OCI-LY1 (cell line): Measurements from ENCODE around the gene GDA.

Experiments
- H2AFZ ChIP-seq: fragments of 200-600 bp; sonication (generic), shearing (Covaris generic); 2 replicates; pipeline ENCODE4 v1.6.0; 2014; ENCODE audit warnings: antibody characterized with exemption, mild to moderate bottlenecking, low read length
- H3F3A ChIP-seq: fragments of 200-600 bp; sonication (generic), shearing (Covaris generic); 2 replicates; pipeline ENCODE4 v1.6.0; 2014; ENCODE audit warnings: mild to moderate bottlenecking, antibody characterized with exemption, low read length, moderate library complexity; ENCODE audit not compliant: insufficient read depth
- H3K27ac ChIP-seq: fragments of 200-600 bp; sonication (generic); 2 replicates; pipeline ENCODE4 v1.5.1; 2014; ENCODE audit warnings: low read length, mixed run types, mild to moderate bottlenecking, low read depth; ENCODE audit not compliant: poor library complexity, severe bottlenecking
- H3K27me3 ChIP-seq: fragments of 200-600 bp; sonication (generic); 2 replicates; pipeline ENCODE4 v1.6.0; 2014; ENCODE audit warnings: antibody characterized with exemption, mild to moderate bottlenecking, low read length, moderate library complexity; ENCODE audit not compliant: insufficient read depth
- H3K36me3 ChIP-seq: fragments of 200-600 bp; sonication (generic); 2 replicates; pipeline ENCODE4 v1.6.1; 2014; ENCODE audit warnings: mild to moderate bottlenecking, antibody characterized with exemption, low read length, moderate library complexity, mixed read lengths; ENCODE audit not compliant: insufficient read depth
- H3K4me1 ChIP-seq: fragments of 200-600 bp; sonication (generic); 2 replicates; pipeline ENCODE4 v1.5.1; 2014; ENCODE audit warnings: mild to moderate bottlenecking, low read length, moderate library complexity; ENCODE audit not compliant: insufficient read depth, severe bottlenecking
- H3K4me2 ChIP-seq: fragments of 200-600 bp; sonication (generic), shearing (Covaris generic); 2 replicates; pipeline ENCODE4 v1.6.1; 2014; ENCODE audit warnings: low read length
- H3K4me3 ChIP-seq: fragments of 200-600 bp; sonication (generic); 2 replicates; pipeline ENCODE4 v1.5.1; 2014; ENCODE audit warnings: low read length, low read depth, mild to moderate bottlenecking, mixed read lengths; ENCODE audit not compliant: poor library complexity, severe bottlenecking
- H3K79me2 ChIP-seq: fragments of 200-600 bp; shearing (Covaris generic); 2 replicates; pipeline ENCODE4 v1.6.1; 2016; ENCODE audit warnings: mixed run types, low read length, mixed read lengths; ENCODE audit not compliant: insufficient read depth
- H3K9ac ChIP-seq: fragments of 200-600 bp; sonication (generic), shearing (Covaris generic); 2 replicates; pipeline ENCODE4 v1.6.1; 2014; ENCODE audit warnings: mild to moderate bottlenecking, low read length, mixed read lengths
- H3K9me2 ChIP-seq: fragments of 200-600 bp; sonication (generic), shearing (Covaris generic); 2 replicates; pipeline ENCODE4 v1.6.1; 2014; ENCODE audit warnings: low read depth, mild to moderate bottlenecking, low read length, mixed read lengths
- H3K9me3 ChIP-seq: fragments of 200-600 bp; shearing (Covaris generic); 2 replicates; pipeline ENCODE4 v1.6.1; 2014; ENCODE audit warnings: low read length, mixed read lengths
- H4K20me1 ChIP-seq: fragments of 200-600 bp; sonication (generic), shearing (Covaris generic); 2 replicates; pipeline ENCODE4 v1.6.0; 2016; ENCODE audit warnings: mild to moderate bottlenecking, low read length; ENCODE audit not compliant: insufficient read depth
- CTCF ChIP-seq: fragments of 200-600 bp; sonication (generic), shearing (Covaris generic); IDR thresholded peaks from 2 replicates; pipeline ENCODE4 v1.5.1; 2017; ENCODE audit warnings: mild to moderate bottlenecking, antibody characterized with exemption, low read length, moderate library complexity, mixed read lengths
- EZH2 ChIP-seq: fragments of 200-600 bp; sonication (generic), shearing (Covaris generic); IDR thresholded peaks from 2 replicates; pipeline ENCODE4 v1.8.0; 2017; ENCODE audit warnings: borderline replicate concordance, mixed run types, mild to moderate bottlenecking, antibody characterized with exemption, low read length, moderate library complexity, mixed read lengths

Gene GDA

GRCh38 chr9:72200452-72200851 is 51.2 kb downstream of the GDA start:
- H3K4me3 ChIP-seq = no peak overlapping the region
- H3K9me2 ChIP-seq = no peaks in the 10 kb centered on the region
- H3K9ac ChIP-seq = no peak overlapping the region
- no peak overlapping the region for H3K4me2 ChIP-seq
- H3K9me3 ChIP-seq = no peaks in the 10 kb centered on the region
- TF ChIP-seq CTCF = no peak
- no peak for TF ChIP-seq EZH2
- H3K4me1 ChIP-seq = no peaks in the 10 kb centered on the region
- no peaks in the 10 kb centered on the region for H3F3A ChIP-seq
- H3K27ac ChIP-seq = no peak overlapping the region
- H3K36me3 ChIP-seq = no peaks in the 10 kb centered on the region
- H3K79me2 ChIP-seq = no peaks in the 10 kb centered on the region
- no peaks in the 10 kb centered on the region for H4K20me1 ChIP-seq
- H3K27me3 ChIP-seq = no peaks in the 10 kb centered on the region
- H2AFZ ChIP-seq = no peak overlapping the region

GRCh38 chr9:72202009-72202408 is 52.8 kb downstream of the GDA start:
- Histone ChIP-seq H3K27ac (no peak overlapping the region), H3K4me2 (no peak overlapping the region), H2AFZ (no peak overlapping the region), H3K4me1 (no peaks in the 10 kb centered on the region), H3K9me3 (no peaks in the 10 kb centered on the region), H3K36me3 (no peaks in the 10 kb centered on the region), H3K79me2 (no peaks in the 10 kb centered on the region), H3K9me2 (no peaks in the 10 kb centered on the region), H4K20me1 (no peaks in the 10 kb centered on the region), H3K27me3 (no peaks in the 10 kb centered on the region), H3F3A (no peaks in the 10 kb centered on the region), H3K9ac (no peak overlapping the region), H3K4me3 (no peak overlapping the region)
- no peak for TF ChIP-seq EZH2
- TF ChIP-seq CTCF = no peak

GRCh38 chr9:72203205-72203803 is 54.1 kb downstream of the GDA start:
- Histone ChIP-seq H3K9me3 (no peaks in the 10 kb centered on the region), H2AFZ (no peak overlapping the region), H3K4me3 (no peak overlapping the region), H3K27ac (no peak overlapping the region), H4K20me1 (no peaks in the 10 kb centered on the region), H3K4me2 (no peak overlapping the region), H3K4me1 (no peaks in the 10 kb centered on the region), H3K9ac (no peak overlapping the region), H3F3A (no peaks in the 10 kb centered on the region), H3K79me2 (no peaks in the 10 kb centered on the region), H3K9me2 (no peaks in the 10 kb centered on the region), H3K36me3 (no peaks in the 10 kb centered on the region), H3K27me3 (no peaks in the 10 kb centered on the region)
- TF ChIP-seq EZH2 = no peak
- peak; percentile 51 for TF ChIP-seq CTCF
